ENCODE measurements around the gene MCL1. TPM values are rescaled to one million over a fixed set of nuclear protein-coding genes. Genes with fewer than 3 reads are reported as not detected.

MCL1 gene
- total and polyA plus RNA-seq, 10 of the 15 experiments (the other 5 are each of a cell fraction or from before 2014, with no cell fraction given) = 18.1 to 148 (median 86.4) TPM

DNA sequence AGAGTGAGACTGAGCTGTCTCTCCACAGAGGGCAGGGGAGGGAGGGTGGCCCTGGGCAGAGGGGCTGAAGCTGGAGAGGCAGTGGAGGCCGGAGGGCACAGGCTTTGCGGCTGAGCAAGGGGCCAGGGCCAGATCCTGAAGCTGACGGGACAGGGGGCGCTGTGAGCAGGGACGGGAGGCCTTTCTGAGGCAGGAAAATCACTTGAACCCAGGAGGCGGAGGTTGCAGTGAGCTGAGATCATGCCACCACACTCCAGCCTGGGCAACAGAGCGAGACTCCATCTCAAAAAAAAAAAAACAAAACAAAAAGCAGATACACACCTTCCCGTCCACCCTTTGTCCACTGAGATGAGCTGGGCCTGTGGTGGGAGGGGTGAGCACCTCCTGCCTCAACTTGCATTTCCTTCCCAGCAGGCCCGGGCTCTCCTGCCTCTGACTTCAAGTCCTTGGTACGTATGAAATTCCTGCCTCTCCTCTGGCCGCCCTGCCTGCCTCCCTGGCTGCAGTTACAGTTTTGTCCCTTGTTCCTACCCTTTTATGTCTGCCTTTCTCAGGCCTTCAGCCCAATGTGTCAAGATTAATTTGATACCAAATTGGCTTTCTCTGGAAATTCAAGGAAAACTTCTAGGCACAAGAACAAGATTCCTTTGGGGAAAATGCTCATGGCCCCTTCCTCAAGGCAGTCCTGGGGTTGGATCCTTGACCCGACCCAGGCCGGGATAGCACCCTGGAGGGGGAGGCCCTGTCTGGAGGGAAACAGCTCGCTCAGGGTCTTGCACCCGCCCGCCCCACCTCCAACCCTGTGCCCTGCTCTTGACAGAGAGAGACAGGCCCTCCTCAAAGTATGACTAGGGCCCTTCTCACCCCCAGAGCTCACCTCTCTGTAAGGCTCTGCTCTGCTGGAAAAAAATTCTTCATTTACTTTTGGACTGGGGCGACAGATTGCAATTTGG is 41.4 kb downstream of the MCL1 start:
- no peak for TF ChIP-seq BRCA1 (IDR thresholded peaks at IDR 0.05; ENCODE audit: low read depth, low read length)
- Histone ChIP-seq H2AFZ (ENCODE audit: control insufficient read depth, low read depth, low read length) (no peak overlapping the region), H3K9ac (ENCODE audit: control insufficient read depth, insufficient read depth, low read length) (no peak overlapping the region), H3K27ac (ENCODE audit: control insufficient read depth, insufficient read depth) (no peak overlapping the region), H3K9me3 (replicated peaks; ENCODE audit: control insufficient read depth, insufficient read depth, low read length) (no peaks in the 10 kb centered on the region), H3K36me3 (ENCODE audit: control insufficient read depth in 2 of 2, insufficient read depth in 2 of 2, low read length in 1 of 2) (no peaks in the 10 kb centered on the region), H4K20me1 (ENCODE audit: control insufficient read depth, insufficient read depth) (no peaks in the 10 kb centered on the region), H3K4me3 (no peak overlapping the region), H3K4me1 (ENCODE audit: control insufficient read depth, insufficient read depth, low read length) (no peaks in the 10 kb centered on the region), H3K27me3 (replicated peaks in 1 of 2; ENCODE audit: control insufficient read depth in 2 of 2, insufficient read depth in 2 of 2, low read length in 1 of 2) (no peaks in the 10 kb centered on the region), H3K79me2 (ENCODE audit: control insufficient read depth, insufficient read depth, low read length) (no peaks in the 10 kb centered on the region), H3K4me2 (ENCODE audit: control insufficient read depth, insufficient read depth) (no peak overlapping the region)
- SMC1A ChIA-PET (ENCODE audit: uncharacterized antibody, unreplicated experiment) = interaction anchor here (0.6 kb wide), 1 partner anchor 49 kb away, joined by 3 read pairs; no protein-coding TSS in a partner anchor
- intact Hi-C loops (cut with micrococcal nuclease; ENCODE audit: unreplicated experiment) (loop anchor here (1.0 kb wide), 1 partner anchor 75 kb away; no protein-coding TSS in a partner anchor), in situ Hi-C loops (cut with MboI) (no loop called here)
- no TSS peak for BruUV-seq (replicated peaks)
- DNase-seq (ENCODE audit: low read depth, low spot score) (no peak), FAIRE-seq (no peak), ATAC-seq (peak; percentile 16; the same call in 1 of the 3 replicates)
- 43% methylated on average over 15 of the region's 17 CpGs for WGBS (ENCODE audit: insufficient coverage, insufficient replicate concordance, low lambda C conversion rate, missing lambda C conversion rate)
- POLR2A ChIA-PET = interaction anchor here (0.8 kb wide), 1 partner anchor 10 kb away, joined by 3 read pairs; no protein-coding TSS in a partner anchor
- RAD21 ChIA-PET (ENCODE audit: unreplicated experiment) = no interaction called here
- CTCF ChIA-PET = interaction anchor here (0.7 to 2.3 kb wide), 6 partner anchors 23 to 458 kb away, joined by 3 to 8 read pairs (median 4); no protein-coding TSS in a partner anchor

GRCh38 chr1:150536836-150537731 is 42.3 kb downstream of the MCL1 start:
- H3K4me3 ChIP-seq = no peak overlapping the region
- H3K27me3 ChIP-seq (replicated peaks in 1 of 2; ENCODE audit: control insufficient read depth in 2 of 2, insufficient read depth in 2 of 2, low read length in 1 of 2) = no peaks in the 10 kb centered on the region
- in situ Hi-C loops (cut with MboI) = no loop called here
- BruUV-seq (replicated peaks) = no TSS peak
- ChIA-PET SMC1A (ENCODE audit: uncharacterized antibody, unreplicated experiment) (interaction anchor here (0.6 kb wide), 1 partner anchor 50 kb away, joined by 3 read pairs; no protein-coding TSS in a partner anchor), RAD21 (ENCODE audit: unreplicated experiment) (no interaction called here), CTCF (interaction anchor here (0.7 to 2.3 kb wide), 8 partner anchors 18 to 459 kb away, joined by 3 to 8 read pairs (median 4); partner anchors contain the start of gene FALEC), POLR2A (interaction anchor here (0.8 kb wide), 1 partner anchor 9 kb away, joined by 3 read pairs; no protein-coding TSS in a partner anchor)
- 70% methylated on average over 12 of the region's 12 CpGs for WGBS (ENCODE audit: insufficient coverage, insufficient replicate concordance, low lambda C conversion rate, missing lambda C conversion rate)
- FAIRE-seq (no peak), DNase-seq (ENCODE audit: low read depth, low spot score) (no peak), ATAC-seq (no peak; the same call in 2 of the 3 replicates)
- no peaks in the 10 kb centered on the region; the same call in 1 of the 2 replicates for H3K4me1 ChIP-seq (ENCODE audit: control insufficient read depth, insufficient read depth, low read length)
- no peak overlapping the region for H3K27ac ChIP-seq (ENCODE audit: control insufficient read depth, insufficient read depth)
- intact Hi-C loops (cut with micrococcal nuclease; ENCODE audit: unreplicated experiment) = loop anchor here (1.0 kb wide), 1 partner anchor 74 kb away; no protein-coding TSS in a partner anchor
- no peaks in the 10 kb centered on the region for H4K20me1 ChIP-seq (ENCODE audit: control insufficient read depth, insufficient read depth)
- no peak overlapping the region for H3K9ac ChIP-seq (ENCODE audit: control insufficient read depth, insufficient read depth, low read length)
- no peak overlapping the region for H2AFZ ChIP-seq (ENCODE audit: control insufficient read depth, low read depth, low read length)
- no peaks in the 10 kb centered on the region for H3K36me3 ChIP-seq (ENCODE audit: control insufficient read depth in 2 of 2, insufficient read depth in 2 of 2, low read length in 1 of 2)
- H3K9me3 ChIP-seq (replicated peaks; ENCODE audit: control insufficient read depth, insufficient read depth, low read length) = no peaks in the 10 kb centered on the region
- no peak overlapping the region for H3K4me2 ChIP-seq (ENCODE audit: control insufficient read depth, insufficient read depth)
- H3K79me2 ChIP-seq (ENCODE audit: control insufficient read depth, insufficient read depth, low read length) = no peaks in the 10 kb centered on the region
- no peak for TF ChIP-seq EGR1 (IDR thresholded peaks at IDR 0.05; ENCODE audit: borderline replicate concordance in 1 of 2, low read depth in 2 of 2, low read length in 2 of 2)
- no peak for TF ChIP-seq TCF3 (IDR thresholded peaks at IDR 0.05; ENCODE audit: borderline replicate concordance, insufficient read depth, low read depth, low read length)
- TF ChIP-seq PBX3 (IDR thresholded peaks at IDR 0.05; ENCODE audit: insufficient replicate concordance, low read depth, low read length) = no peak
- TF ChIP-seq ZBTB33 (IDR thresholded peaks at IDR 0.05) = no peak
- no peak for TF ChIP-seq SPI1 (IDR thresholded peaks at IDR 0.05; ENCODE audit: borderline replicate concordance, insufficient read depth, low read depth, low read length)
- no peak for TF ChIP-seq SMAD1 (IDR thresholded peaks at IDR 0.05; ENCODE audit: low read depth, partially characterized antibody)
